Motor neuron (in vitro differentiated cells): ENCODE measurements around the gene ABCG1. TPM values are rescaled to one million over a fixed set of nuclear protein-coding genes. Genes with fewer than 3 reads are reported as not detected.
"Not testable (repeated sequence)": the region's sequence is repeated elsewhere in the genome, so short reads cannot be mapped to it uniquely, and the experiment has no call there.

ENCODE experiments used
- ATAC-seq, 8 experiments: fragments of 200-7000 bp; cut with Tn5 transposase; replicated peaks in 6 of 8; 2 replicates each; pipeline ENCODE4 v1.8.0; 2021; ENCODE audit warnings: mild to moderate bottlenecking in 8 of 8, moderate library complexity in 8 of 8
- H3K27ac ChIP-seq, 2 donors: fragments of 250-450 bp; sonication (Bioruptor Pico); 2 replicates each; pipeline ENCODE4 v1.9.0; 2021; ENCODE audit warnings: antibody characterized with exemption in 2 of 2, mild to moderate bottlenecking in 2 of 2, moderate library complexity in 1 of 2
- H3K4me1 ChIP-seq, 2 donors: fragments of 250-450 bp; sonication (Bioruptor Pico); replicated peaks in 1 of 2; 2 replicates each; pipeline ENCODE4 v1.6.1; 2021; ENCODE audit warnings: antibody characterized with exemption in 2 of 2, mild to moderate bottlenecking in 2 of 2, moderate library complexity in 1 of 2
- H3K4me3 ChIP-seq, 5 donors: fragments of 250-450 bp; sonication (Bioruptor Pico); 2 replicates each; pipeline ENCODE4 v1.9.0; 2021; ENCODE audit warnings: antibody characterized with exemption in 5 of 5, mild to moderate bottlenecking in 5 of 5, moderate library complexity in 4 of 5
- WGBS, 10 experiments: fragments of 450-650 bp; shearing (Covaris generic); methylation state at CpG; one replicate each; pipeline ENCODE4 v1.0.0; 2022; 5-methylcytosine and 5-hydroxymethylcytosine counted together
- in situ Hi-C, 9 experiments: fragments of 400-800 bp; cut with MboI; loops; one replicate each; pipeline ENCODE4 v1.15.0; 2021; ENCODE audit warnings: low sequenced_read_pairs in 9 of 9, low pct_unique_long_range_greater_than_20kb in 2 of 9; ENCODE audit not compliant: unreplicated experiment in 9 of 9
- total RNA-seq, 8 experiments: library from RNA; unstranded; fragments of 300-600 nt; gene quantifications; 2 replicates each; pipeline versions ENCODE4 v1.2.3 to v1.2.4, GENCODE V29; 2022

ABCG1 gene
- total RNA-seq: 10 to 100 TPM in 1 of 8 experiments, 1 to 10 TPM in 4, under 1 TPM in 3; 0.36 to 26.7 (median 2.8) TPM

GRCh38 chr21:42218836-42219605 lies at the start of gene ABCG1:
Gene ABCG1, plus strand, starts transcription at chr21:42219140. Its CDS starts 123 bp downstream, at chr21:42219263.
- WGBS, 10 experiments: 13% methylated on average over 3 of the region's 83 CpGs; no CpG with 5 or more reads in 9 of the 10 experiments

GRCh38 chr21:42169758-42170157 lies 49.2 kb upstream of the ABCG1 start:
- ATAC-seq: no peak
- Histone ChIP-seq H3K4me1 (peaks cover 3 to 6% of the 10 kb centered on the region in 2 donors), H3K27ac (no peak overlapping the region), H3K4me3 (no peak overlapping the region)
- in situ Hi-C loops: loop anchor here in 1 of 9 experiments (25.0 kb wide), 1 partner anchor 268 kb away; no protein-coding TSS in a partner anchor

More at GRCh38 chr21:42218836-42219605, at the start of gene ABCG1:
- in situ Hi-C loops: no loop called here
- peak within 1 kb of the TSS; percentile 44 to 75 (median 62) for H3K4me3 ChIP-seq
- H3K4me1 ChIP-seq: peaks cover 8 to 15% of the 10 kb centered on the region in 2 donors
- peak within 1 kb of the TSS; percentile 6 to 11 for H3K27ac ChIP-seq
- ATAC-seq: peak; percentile 29 to 82 (median 52)

GRCh38 chr21:42171091-42172053 lies 47.6 kb upstream of the ABCG1 start:
- in situ Hi-C loops: loop anchor here in 1 of 9 experiments (25.0 kb wide), 1 partner anchor 266 kb away; no protein-coding TSS in a partner anchor
- H3K4me3 ChIP-seq: no peak overlapping the region
- peaks cover 3 to 6% of the 10 kb centered on the region in 2 donors for H3K4me1 ChIP-seq
- 16 to 96% (median 79%) methylated on average over 3 to 12 of the region's 14 CpGs for WGBS, 10 experiments
- no peak overlapping the region for H3K27ac ChIP-seq
- peak in 2 of 8 experiments; percentile 66 to 88 for ATAC-seq

- 55 to 95% (median 93%) methylated on average over 1 to 20 of the region's 40 CpGs; no CpG with 5 or more reads in 3 of the 10 experiments for whole genome bisulfite sequencing, 10 experiments
- Histone ChIP-seq H3K27ac (peak overlapping the region in 1 of 2 donors; percentile 24), H3K4me3 (no peak overlapping the region), H3K4me1 (peaks cover 3 to 6% of the 10 kb centered on the region in 2 donors)
- no peak for ATAC-seq
- in situ Hi-C loops: loop anchor here in 1 of 9 experiments (25.0 kb wide), 1 partner anchor 264 kb away; no protein-coding TSS in a partner anchor
Observed at GRCh38 chr21:42172596-42173483, 46.1 kb upstream of the ABCG1 start.

GRCh38 chr21:42174173-42174572 lies 44.8 kb upstream of the ABCG1 start:
- WGBS, 10 experiments: 40 to 86% (median 85%) methylated on average over 1 to 4 of the region's 4 CpGs; no CpG with 5 or more reads in 5 of the 10 experiments
- H3K4me3 ChIP-seq: peak overlapping the region in 3 of 5 donors; percentile 12 to 23 (median 14)
- H3K4me1 ChIP-seq: peaks cover 3 to 6% of the 10 kb centered on the region in 2 donors
- in situ Hi-C loops: loop anchor here in 1 of 9 experiments (25.0 kb wide), 1 partner anchor 263 kb away; no protein-coding TSS in a partner anchor
- peak overlapping the region in 1 of 2 donors; percentile 84 for H3K27ac ChIP-seq
- peak in 5 of 8 experiments; percentile 99 to 100 (median 99) for ATAC-seq

GRCh38 chr21:42175110-42175710 lies 43.7 kb upstream of the ABCG1 start:
- peaks cover 3 to 6% of the 10 kb centered on the region in 2 donors for H3K4me1 ChIP-seq
- in situ Hi-C loops: no loop called here
- WGBS, 10 experiments: 25 to 96% (median 88%) methylated on average over 2 to 6 of the region's 6 CpGs
- no peak overlapping the region for H3K27ac ChIP-seq
- ATAC-seq: no peak
- no peak overlapping the region for H3K4me3 ChIP-seq

GRCh38 chr21:42176859-42177258 lies 42.1 kb upstream of the ABCG1 start:
- H3K27ac ChIP-seq: no peak overlapping the region
- WGBS, 10 experiments: 0 to 100% (median 75%) methylated on average over 1 to 3 of the region's 3 CpGs; no CpG with 5 or more reads in 1 of the 10 experiments
- no peak for ATAC-seq
- peaks cover 3 to 6% of the 10 kb centered on the region in 2 donors for H3K4me1 ChIP-seq
- in situ Hi-C loops: no loop called here
- no peak overlapping the region for H3K4me3 ChIP-seq

GRCh38 chr21:42179316-42179715 lies 39.6 kb upstream of the ABCG1 start:
- Histone ChIP-seq H3K4me1 (no peaks in the 10 kb centered on the region), H3K27ac (no peak overlapping the region), H3K4me3 (no peak overlapping the region)
- 23 to 52% (median 31%) methylated on average over 2 to 3 of the region's 3 CpGs; no CpG with 5 or more reads in 1 of the 10 experiments for WGBS, 10 experiments
- no peak for ATAC-seq
- in situ Hi-C loops: no loop called here

GRCh38 chr21:42180001-42180400 lies 38.9 kb upstream of the ABCG1 start:
- in situ Hi-C loops, H3K4me3 ChIP-seq, H3K4me1 ChIP-seq, ATAC-seq, H3K27ac ChIP-seq: not testable (repeated sequence)
- WGBS, 10 experiments: no CpG with 5 or more reads among the region's 3 CpGs

- ATAC-seq: no peak
- Histone ChIP-seq H3K27ac (no peak overlapping the region), H3K4me3 (no peak overlapping the region), H3K4me1 (no peaks in the 10 kb centered on the region)
- in situ Hi-C loops: no loop called here
- WGBS, 10 experiments: 0 to 100% (median 84%) methylated on average over 1 to 3 of the region's 4 CpGs; no CpG with 5 or more reads in 4 of the 10 experiments
Observed at GRCh38 chr21:42182713-42183371, 36.1 kb upstream of the ABCG1 start.
